Measurements from ENCODE around the gene BOK. TPM values are rescaled to one million over a fixed set of nuclear protein-coding genes. Genes with fewer than 3 reads are reported as not detected.

Gene BOK
- total and polyA plus RNA-seq, 10 of the 15 experiments (the other 5 are each of a cell fraction or from before 2014, with no cell fraction given), result 0.04 to 0.15 (median 0.12) TPM; not detected in 7

GRCh38 chr2:241534293-241534692 is 24.3 kb upstream of the BOK start:
- Histone ChIP-seq H3K27me3 (replicated peaks in 1 of 2; ENCODE audit: control insufficient read depth in 2 of 2, insufficient read depth in 2 of 2, low read length in 1 of 2) (peaks cover 0 to 1% of the 10 kb centered on the region in 2 experiments; a peak in 1 of 4 replicates), H3K4me3 (no peak overlapping the region), H3K4me2 (ENCODE audit: control insufficient read depth, insufficient read depth) (no peak overlapping the region), H3K79me2 (ENCODE audit: control insufficient read depth, insufficient read depth, low read length) (no peaks in the 10 kb centered on the region), H3K27ac (ENCODE audit: control insufficient read depth, insufficient read depth) (no peak overlapping the region), H3K4me1 (ENCODE audit: control insufficient read depth, insufficient read depth, low read length) (no peaks in the 10 kb centered on the region; the same call in 1 of the 2 replicates), H3K36me3 (ENCODE audit: control insufficient read depth in 2 of 2, insufficient read depth in 2 of 2, low read length in 1 of 2) (no peaks in the 10 kb centered on the region), H4K20me1 (ENCODE audit: control insufficient read depth, insufficient read depth) (no peaks in the 10 kb centered on the region), H3K9me3 (replicated peaks; ENCODE audit: control insufficient read depth, insufficient read depth, low read length) (no peaks in the 10 kb centered on the region), H2AFZ (ENCODE audit: control insufficient read depth, low read depth, low read length) (no peak overlapping the region), H3K9ac (ENCODE audit: control insufficient read depth, insufficient read depth, low read length) (no peak overlapping the region)
- DNase-seq (ENCODE audit: low read depth, low spot score) (no peak), ATAC-seq (no peak), FAIRE-seq (no peak)
- in situ Hi-C loops (cut with MboI), result no loop called here
- ChIA-PET RAD21 (ENCODE audit: unreplicated experiment) (no interaction called here), SMC1A (ENCODE audit: uncharacterized antibody, unreplicated experiment) (no interaction called here), CTCF (interaction anchor here (0.6 kb wide), 1 partner anchor 469 kb away, joined by 3 read pairs; no protein-coding TSS in a partner anchor), POLR2A (no interaction called here)
- intact Hi-C loops (cut with micrococcal nuclease; ENCODE audit: unreplicated experiment), result no loop called here
- 48% methylated on average over 7 of the region's 7 CpGs for WGBS (ENCODE audit: insufficient coverage, insufficient replicate concordance, low lambda C conversion rate, missing lambda C conversion rate)
- BruUV-seq (replicated peaks), result no TSS peak
- TF ChIP-seq BRCA1 (IDR thresholded peaks at IDR 0.05; ENCODE audit: low read depth, low read length) (no peak), ATF2 (IDR thresholded peaks at IDR 0.05; ENCODE audit: low read length) (no peak), LARP7 (IDR thresholded peaks at IDR 0.05) (no peak)

GRCh38 chr2:241534701-241535375 is 23.7 kb upstream of the BOK start:
- H3K4me2 ChIP-seq (ENCODE audit: control insufficient read depth, insufficient read depth), result no peak overlapping the region
- 65% methylated on average over 17 of the region's 17 CpGs for WGBS (ENCODE audit: insufficient coverage, insufficient replicate concordance, low lambda C conversion rate, missing lambda C conversion rate)
- H3K9ac ChIP-seq (ENCODE audit: control insufficient read depth, insufficient read depth, low read length), result no peak overlapping the region
- ChIA-PET SMC1A (ENCODE audit: uncharacterized antibody, unreplicated experiment) (no interaction called here), POLR2A (no interaction called here), RAD21 (ENCODE audit: unreplicated experiment) (no interaction called here), CTCF (interaction anchor here (0.6 to 1.2 kb wide), 2 partner anchors 78 to 469 kb away, joined by 3 to 4 read pairs; no protein-coding TSS in a partner anchor)
- ATAC-seq (no peak), FAIRE-seq (no peak), DNase-seq (ENCODE audit: low read depth, low spot score) (no peak)
- no peaks in the 10 kb centered on the region for H4K20me1 ChIP-seq (ENCODE audit: control insufficient read depth, insufficient read depth)
- H3K27me3 ChIP-seq (replicated peaks in 1 of 2; ENCODE audit: control insufficient read depth in 2 of 2, insufficient read depth in 2 of 2, low read length in 1 of 2), result peaks cover 0 to 1% of the 10 kb centered on the region in 2 experiments; a peak in 1 of 4 replicates
- H3K79me2 ChIP-seq (ENCODE audit: control insufficient read depth, insufficient read depth, low read length), result no peaks in the 10 kb centered on the region
- H3K36me3 ChIP-seq (ENCODE audit: control insufficient read depth in 2 of 2, insufficient read depth in 2 of 2, low read length in 1 of 2), result no peaks in the 10 kb centered on the region
- BruUV-seq (replicated peaks), result no TSS peak
- in situ Hi-C loops (cut with MboI) (no loop called here), intact Hi-C loops (cut with micrococcal nuclease; ENCODE audit: unreplicated experiment) (no loop called here)
- H3K4me3 ChIP-seq, result no peak overlapping the region
- no peaks in the 10 kb centered on the region; the same call in 1 of the 2 replicates for H3K4me1 ChIP-seq (ENCODE audit: control insufficient read depth, insufficient read depth, low read length)
- H3K27ac ChIP-seq (ENCODE audit: control insufficient read depth, insufficient read depth), result no peak overlapping the region
- no peaks in the 10 kb centered on the region for H3K9me3 ChIP-seq (replicated peaks; ENCODE audit: control insufficient read depth, insufficient read depth, low read length)
- H2AFZ ChIP-seq (ENCODE audit: control insufficient read depth, low read depth, low read length), result no peak overlapping the region
- TF ChIP-seq ASH2L (IDR thresholded peaks at IDR 0.05; ENCODE audit: borderline replicate concordance, low read depth), result no peak
- no peak for TF ChIP-seq CREB1 (IDR thresholded peaks at IDR 0.05; ENCODE audit: low read depth)
- TF ChIP-seq TARDBP (IDR thresholded peaks at IDR 0.05; ENCODE audit: borderline replicate concordance), result no peak
- TF ChIP-seq SKIL (IDR thresholded peaks at IDR 0.05; ENCODE audit: low read depth, poor library complexity, severe bottlenecking), result no peak
- TF ChIP-seq EGR1 (IDR thresholded peaks at IDR 0.05; ENCODE audit: borderline replicate concordance in 1 of 2, low read depth in 2 of 2, low read length in 2 of 2), result no peak
- TF ChIP-seq DPF2 (IDR thresholded peaks at IDR 0.05), result no peak
- TF ChIP-seq CBX5 (IDR thresholded peaks at IDR 0.05; ENCODE audit: low read depth), result no peak
- TF ChIP-seq PAX8 (IDR thresholded peaks at IDR 0.05), result no peak

All from GM12878 (cell line).